HG03108 (cell line): ENCODE measurements around the gene B3GAT3.
"Not testable (repeated sequence)": the region's sequence is repeated elsewhere in the genome, so short reads cannot be mapped to it uniquely, and the experiment has no call there.

Source experiments
- ATAC-seq: cut with Tn5 transposase; IDR thresholded peaks from one replicate; pipeline ENCODE4 v1.9.1; 2021; ENCODE audit warnings: moderate library complexity; ENCODE audit not compliant: unreplicated experiment

B3GAT3 gene

DNA sequence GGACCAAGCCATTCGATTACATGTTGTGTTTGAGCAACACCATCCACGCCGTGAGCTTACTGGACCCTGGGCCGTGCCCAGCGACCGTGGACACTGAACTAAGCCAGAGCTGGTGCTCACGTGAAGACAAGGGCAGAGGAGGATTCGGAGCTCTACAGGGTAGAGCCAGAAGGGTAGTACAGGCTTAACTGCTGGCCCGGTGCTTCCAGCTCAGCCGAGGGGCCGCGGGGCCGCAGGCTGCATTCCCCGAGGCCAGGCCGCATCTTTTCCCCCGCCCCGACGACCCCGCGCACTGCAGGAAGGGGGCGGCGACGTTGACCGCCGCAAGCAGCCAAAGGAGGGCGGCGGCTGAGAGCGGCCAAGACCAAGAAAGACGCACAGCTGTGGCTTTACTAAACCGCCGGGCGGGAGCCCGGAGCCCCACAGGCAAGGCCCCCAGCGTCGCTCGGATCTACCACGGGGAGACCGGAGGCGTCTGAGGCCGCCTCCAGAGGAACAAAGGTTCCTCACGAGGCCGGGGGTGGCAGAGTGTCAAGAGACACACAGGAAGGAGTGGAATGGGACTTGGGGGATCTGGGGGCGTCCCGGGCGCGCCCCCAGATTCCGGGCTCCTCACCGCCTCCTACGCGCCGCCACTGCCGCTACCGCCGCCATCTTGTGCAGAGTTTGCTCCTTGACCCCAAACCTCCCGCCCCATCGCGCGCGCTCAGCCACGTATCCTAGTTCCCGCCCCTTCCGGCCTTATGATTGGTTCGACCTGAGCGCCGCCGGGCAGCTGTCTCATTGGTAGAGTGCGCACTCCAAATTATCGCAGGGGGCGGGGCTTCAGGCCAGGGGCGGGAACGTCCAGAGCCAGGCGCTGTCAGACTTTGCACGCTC, 24.4 kb upstream of the B3GAT3 start, which contains the start of gene GANAB:
Gene GANAB, minus strand, starts transcription at position 668 of the 879 bp plus-strand sequence. Its CDS starts 14 bp downstream, at position 654.
- ATAC-seq, result peak; percentile 94

DNA sequence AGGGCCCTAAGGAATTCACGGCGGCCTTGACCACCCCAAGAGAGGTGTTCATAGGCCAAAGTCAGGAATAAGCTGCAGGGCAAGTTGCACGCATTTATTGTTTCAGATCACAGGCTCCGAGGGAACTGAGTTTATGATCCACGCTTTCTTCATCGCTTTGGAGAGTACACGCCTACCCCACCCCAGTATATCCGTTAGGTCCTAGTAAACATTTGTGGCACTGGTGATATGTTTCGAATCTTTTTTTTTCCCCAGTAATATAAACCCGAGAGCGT, 23.8 kb upstream of the B3GAT3 start:
- no peak for ATAC-seq

DNA sequence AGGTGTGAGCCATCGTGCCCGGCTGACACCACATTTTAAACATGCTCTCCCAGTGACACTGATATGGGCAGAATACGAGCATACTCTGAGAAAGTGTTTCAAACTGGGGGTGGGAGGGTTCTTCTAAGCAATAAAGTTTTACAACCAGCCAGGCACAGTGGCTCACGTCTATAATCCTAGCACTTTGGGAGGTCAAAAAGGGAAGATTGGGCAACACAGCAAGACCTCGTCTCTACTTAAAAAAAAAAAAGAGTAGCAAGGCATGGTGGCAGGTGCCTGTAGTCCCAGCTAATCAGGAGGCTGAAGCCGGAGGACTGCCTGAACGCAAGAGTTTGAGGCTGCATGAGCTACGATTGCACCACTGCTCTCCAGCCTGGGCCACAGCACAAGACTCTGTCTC, 22.4 kb upstream of the B3GAT3 start:
- no peak for ATAC-seq

DNA sequence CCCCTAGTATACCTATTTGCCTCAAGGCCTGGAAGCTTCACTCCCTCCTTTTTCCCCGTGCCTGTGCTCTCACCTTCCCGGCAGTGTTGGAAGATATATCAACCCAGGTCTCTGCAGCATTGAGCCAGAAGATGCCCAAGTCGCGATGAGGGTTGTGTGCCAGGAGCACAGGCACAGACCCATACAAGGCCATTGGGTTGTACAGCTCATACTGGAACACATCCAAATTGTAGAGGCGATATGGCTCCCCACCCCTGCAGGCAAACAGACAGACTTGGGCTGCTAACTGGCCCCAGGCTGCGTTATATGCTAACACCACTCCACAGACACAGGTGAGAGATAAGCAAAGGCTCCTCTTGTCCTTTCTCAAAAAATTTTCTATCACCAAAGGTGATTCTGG, 10.7 kb upstream of the B3GAT3 start:
- ATAC-seq, result no peak

DNA sequence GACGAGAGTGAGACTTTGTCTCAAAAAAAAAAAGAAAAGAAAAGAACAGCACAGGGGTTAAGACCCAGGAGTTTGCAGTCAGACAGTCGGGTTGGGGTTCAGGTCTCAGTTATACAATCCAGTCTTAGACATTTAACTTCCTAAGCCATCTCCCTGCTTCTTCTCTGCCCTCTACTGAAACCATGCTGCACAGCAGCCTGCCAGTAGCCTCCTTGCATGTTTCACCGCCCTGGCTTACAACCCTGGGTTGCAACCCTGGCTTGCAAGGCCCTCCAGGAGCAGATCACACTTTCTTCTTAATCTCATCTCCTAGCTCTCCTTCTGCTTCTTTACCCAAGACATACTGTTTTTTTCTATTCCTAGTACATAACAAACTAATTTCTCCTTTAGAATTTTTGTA, 5.9 kb upstream of the B3GAT3 start:
- no peak for ATAC-seq

DNA sequence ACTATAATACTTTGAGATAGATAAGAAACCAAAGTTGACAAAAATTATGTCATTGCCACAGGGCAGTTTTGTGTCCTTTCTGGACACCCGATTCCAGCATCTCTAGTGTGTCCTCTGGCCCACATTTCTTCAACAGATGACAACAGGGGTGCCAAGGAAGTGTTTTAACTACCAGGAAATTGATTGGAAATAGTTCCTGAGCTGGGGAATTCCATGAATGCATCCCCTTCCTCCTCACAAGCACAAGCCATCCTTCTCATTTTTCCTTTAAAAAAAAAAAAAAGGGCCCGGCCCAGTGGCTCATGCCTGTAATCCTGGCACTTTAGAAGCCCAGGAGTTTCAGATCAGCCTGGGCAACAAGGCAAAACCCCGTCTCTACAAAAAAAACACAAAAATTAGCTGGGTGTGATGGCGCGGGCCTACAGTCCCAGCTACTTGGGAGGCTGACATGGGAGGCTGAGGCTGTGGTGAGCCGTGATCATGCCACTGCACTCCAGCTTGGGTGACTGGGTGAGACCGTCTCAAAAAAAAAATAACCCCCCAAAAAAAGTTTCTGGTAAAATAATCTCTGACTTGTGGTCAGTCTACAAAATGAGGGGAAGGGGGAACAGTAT, 797 bp upstream of the B3GAT3 start:
- ATAC-seq, result no peak

DNA sequence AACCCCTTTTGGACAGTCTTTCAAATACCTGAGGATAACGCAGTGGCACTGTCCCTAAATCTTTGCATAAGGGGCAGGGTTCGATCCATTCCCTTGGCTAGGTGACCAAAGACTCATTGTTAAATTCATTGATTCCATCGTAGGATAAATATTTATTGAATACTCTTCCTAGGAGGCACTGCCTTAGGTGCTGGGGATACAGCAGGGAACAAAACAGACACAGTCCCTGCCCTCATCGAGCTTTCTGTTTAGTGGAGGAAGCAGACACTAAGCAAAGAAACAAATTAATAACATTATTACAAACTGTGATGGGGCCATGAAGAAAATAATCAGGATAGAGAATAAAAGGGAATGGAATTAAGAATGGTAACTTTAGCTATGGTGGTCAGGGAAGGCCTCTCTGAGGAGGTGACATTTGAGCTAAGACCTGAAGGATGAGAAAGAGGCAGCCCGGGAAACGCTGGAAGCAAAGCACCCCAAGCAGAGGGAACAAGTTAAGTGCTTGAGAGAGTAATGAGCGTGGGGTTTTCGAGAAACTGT, 689 bp downstream of the B3GAT3 start:
- no peak for ATAC-seq

DNA sequence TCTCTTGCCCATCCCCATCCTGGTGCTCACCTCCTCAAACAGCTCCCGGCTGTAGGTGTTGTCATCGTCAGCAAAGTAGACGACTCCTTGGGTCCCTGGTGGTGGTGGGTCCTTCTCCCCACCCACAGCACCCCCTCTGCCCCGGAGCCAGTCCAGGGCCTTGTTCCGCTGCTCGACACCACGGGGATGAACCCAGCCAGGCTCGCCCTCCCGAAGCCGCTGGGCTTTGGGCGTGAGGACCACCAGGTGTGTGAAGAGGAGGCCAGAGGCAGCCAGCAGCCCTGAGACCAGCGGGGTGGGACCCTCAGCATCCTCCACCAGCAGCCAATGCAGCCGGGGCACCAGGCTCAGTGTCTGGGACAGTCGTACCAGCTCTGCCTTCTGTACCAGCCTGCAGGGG, 4.8 kb downstream of the B3GAT3 start:
- ATAC-seq, result not testable (repeated sequence)

DNA sequence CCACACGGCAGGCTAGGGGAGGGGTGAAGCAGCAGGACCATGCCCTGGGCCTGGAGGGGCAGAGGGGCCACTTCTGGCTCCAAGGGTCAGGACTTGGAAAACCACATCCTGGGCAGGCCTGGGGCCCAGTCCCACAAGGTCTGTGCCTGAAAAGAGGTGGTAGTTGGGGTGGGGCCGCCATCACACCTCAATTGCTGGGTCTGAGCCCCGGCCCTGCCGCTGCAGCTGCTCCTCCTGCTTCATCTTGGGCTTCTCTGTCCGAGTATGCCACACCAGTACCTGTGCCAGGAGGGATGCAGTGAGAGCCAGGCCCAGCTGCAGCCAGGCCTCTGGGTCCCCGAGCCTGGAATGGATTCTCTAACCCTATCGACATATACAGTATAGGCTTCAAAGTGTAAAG, 6.3 kb downstream of the B3GAT3 start:
- ATAC-seq, result no peak

DNA sequence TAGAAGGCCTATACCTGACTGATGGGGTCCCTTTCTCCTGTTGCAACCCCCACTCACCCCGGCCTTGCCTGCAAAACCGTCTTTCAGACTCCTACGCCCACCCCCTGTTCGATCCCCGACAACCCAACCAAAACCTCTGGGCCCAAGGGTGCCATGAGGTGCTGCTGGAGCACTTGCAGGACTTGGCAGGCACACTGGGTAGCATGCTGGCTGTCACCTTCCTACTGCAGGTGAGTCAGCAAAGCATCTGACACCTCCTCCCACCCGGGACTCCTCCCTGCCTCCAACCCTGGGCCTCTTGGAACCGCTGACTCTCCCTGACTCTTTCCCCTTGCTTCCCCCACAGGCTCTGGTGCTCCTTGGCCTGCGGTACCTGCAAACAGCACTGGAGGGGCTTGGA, 7.5 kb downstream of the B3GAT3 start:
- no peak for ATAC-seq

DNA sequence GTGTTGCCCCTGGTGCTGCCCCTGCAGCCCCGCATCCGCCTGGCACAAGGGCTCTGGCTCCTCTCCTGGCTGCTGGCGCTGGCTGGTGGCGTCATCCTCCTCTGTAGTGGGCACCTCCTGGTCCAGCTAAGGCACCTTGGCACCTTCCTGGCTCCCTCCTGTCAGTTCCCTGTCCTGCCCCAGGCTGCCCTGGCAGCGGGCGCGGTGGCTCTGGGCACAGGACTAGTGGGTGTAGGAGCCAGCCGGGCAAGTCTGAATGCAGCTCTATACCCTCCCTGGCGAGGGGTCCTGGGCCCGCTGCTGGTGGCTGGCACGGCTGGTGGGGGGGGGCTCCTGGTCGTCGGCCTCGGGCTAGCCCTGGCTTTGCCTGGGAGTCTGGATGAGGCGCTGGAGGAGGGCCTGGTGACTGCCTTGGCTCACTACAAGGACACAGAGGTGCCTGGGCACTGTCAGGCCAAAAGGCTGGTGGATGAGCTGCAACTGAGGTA, 8.5 kb downstream of the B3GAT3 start:
- no peak for ATAC-seq

DNA sequence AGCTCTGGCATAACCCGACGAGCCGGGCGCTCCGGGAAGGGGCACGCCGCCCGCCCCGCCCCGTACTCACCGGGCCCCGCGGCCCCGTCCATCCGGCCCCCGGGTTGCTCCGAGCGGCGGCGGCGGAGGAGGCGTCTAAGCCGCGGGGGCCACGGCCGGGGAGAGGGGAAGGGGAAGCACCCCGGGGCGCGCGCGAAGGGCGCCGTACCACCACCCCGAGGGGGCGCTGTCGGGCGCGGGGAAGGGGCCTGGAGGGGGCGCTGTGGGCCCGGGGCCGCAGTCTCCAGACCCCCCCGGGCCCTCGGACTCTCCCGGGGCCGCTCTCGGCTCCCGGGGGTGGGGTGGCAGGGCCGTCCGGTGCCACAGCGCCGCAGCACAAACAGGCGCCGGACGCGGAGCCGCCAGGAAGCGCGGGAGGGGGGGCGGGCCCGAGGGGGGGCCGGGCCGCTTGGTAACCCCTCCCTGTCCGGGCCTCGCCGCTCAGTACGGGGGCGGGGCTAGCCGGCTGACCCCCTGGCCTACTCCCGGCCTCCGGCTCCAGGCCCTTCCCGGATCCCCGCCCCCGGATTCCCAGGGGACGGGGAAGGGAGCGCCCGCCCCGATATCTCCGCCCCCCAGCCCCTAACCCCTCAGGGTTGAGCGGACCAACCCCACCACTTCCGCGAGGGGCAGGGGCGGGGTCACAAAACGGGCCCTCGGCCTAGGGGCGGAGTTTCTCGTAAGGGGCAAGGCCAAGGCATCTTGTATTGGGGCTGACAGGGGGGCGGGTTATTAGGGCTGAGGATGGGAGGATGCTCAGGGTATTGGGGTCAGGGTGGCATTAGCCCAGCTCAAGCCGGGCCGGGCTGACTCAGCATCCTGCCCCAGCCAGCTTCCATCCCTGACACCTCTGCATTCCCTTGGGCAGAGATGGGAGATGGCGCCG, 9.2 kb downstream of the B3GAT3 start, which contains the start of the genes EML3 and ROM1:
Gene EML3, minus strand, starts transcription at position 410 of the 925 bp plus-strand sequence. Its CDS starts 318 bp downstream, at position 92.
Gene ROM1, plus strand, starts transcription at position 892 of the 925 bp plus-strand sequence. Its CDS starts 25 bp downstream, at position 917.
- ATAC-seq, result peak; percentile 66

DNA sequence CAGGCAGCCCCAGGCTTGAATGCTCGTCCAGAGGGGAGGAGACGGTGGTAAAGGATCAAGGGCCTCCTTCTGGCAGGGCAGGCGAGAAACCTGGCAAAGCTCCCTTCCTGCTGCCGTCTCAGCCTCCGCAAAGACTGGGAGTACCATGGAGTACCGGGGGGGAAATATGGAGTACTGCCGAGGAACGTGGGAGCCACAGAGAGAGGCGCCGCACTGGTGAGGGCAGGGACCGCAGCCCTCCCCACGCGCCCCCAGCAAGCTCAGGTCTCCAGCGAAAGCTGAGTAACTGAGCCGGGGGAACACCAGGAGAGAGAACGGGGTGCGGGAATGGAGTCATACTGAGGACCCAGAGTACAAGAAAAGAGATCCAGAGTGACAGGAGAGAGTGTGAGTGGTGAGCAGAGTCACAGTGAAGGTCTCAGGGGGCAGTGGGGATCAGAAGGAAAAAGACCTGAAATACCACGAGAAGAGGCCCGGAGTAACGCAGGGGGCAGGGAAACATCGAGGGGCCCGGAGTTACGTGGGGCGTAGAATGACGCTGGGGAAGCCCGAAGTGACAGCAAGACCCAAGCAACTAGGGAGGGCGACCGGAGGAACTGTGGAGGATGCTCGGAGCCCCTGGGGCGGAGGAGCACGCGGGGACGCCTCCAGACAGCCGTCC, 10.0 kb downstream of the B3GAT3 start:
- peak; percentile 14 for ATAC-seq

DNA sequence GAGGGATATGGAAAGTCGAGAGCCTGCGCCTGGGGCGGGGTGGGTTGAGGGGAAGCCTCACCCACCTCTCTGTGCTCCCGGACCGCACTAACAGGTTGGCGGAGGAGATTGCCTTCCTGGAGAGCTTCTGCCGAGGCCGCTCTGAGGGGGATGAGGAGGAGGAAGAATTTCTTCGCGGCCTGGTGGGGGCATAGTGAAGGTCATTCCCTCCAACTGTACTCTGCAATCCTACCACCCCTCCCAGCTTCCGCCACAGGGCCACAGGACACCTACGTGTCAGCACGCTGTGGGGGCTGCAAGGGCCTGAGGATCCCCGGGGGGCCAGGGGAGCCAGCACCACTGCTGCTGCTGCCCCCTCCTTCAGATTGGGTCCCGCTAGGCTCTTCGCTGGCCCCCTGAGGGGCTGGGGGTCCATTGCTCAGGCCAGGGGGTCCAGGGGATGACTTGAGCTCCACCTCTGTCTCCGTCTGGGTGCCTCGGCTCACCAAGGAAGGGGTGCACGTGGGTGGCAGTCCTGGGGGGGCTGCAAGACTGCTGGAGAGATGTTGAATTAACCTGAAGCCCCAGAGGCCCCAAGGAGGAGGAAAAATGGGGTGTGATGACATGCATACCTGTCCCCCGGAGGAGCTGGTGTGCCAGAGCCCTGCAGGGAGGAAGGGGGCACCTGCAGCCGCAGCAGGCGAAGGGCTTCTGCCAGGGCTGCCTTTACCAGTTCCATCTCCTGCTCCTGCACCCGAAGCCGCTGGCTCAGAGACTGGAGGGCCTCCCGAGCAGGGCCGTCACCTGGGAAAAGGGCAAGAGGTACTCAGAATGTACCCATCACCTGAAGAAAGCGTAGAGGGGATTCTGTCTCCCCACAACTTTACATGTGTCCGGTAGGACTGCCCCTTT, 10.7 kb downstream of the B3GAT3 start:
- ATAC-seq, result no peak

DNA sequence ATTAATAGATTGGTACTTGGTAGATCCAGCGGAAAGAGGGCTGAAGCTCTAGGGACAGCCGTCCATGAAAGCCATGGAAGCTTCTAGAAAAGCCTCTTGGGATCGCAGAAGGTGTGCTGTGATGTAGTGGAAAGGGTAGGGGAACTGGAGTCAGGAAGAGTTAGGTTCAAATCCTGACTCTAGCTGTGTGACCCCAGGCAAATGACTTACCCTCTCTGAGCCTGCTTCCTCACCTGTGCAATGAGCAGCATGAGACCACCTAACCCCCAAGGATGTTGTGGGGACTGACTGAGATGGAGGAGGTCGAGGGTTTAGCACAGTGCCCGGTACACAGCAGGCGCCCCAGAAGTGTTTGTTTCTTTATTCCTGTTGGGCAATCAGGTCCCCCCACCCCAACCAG, 11.4 kb downstream of the B3GAT3 start:
- ATAC-seq, result no peak

DNA sequence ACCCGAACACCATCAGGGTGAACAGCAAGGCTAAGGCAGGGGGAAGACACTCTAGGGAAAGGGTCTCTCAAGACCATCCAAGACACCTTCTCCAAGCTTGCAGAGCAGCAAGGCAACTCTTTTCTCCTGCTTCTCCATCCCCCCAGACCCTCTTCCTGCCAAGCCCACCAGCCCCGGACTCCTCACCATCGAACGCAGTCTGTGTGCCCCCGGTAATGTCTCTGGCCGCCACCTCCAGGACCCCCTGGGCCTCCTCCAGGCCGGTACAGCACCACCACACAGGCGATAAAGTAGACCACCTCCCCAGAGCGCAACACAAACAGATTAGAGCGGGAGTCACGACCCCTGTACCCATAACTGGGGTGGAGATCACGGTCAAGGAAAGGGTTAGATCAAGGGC, 13.0 kb downstream of the B3GAT3 start:
- no peak for ATAC-seq

DNA sequence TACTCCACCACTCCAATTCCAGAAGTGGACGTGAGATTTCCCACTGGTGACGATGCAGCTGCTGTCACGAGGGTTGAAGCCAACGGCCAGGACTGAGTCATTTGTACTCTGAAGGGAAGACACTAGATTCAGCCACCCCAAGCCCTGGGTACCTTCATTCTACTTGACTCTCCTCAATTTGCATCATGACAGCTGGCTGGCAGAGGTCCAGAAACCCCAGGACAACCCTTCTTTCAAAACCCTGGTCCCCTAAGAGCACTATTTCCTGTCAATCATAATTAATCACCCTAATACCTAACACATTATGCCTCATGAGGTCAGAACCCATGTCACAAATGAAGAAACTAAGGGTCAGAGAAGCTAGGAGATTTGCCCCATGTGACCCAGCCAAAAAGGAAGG, 14.1 kb downstream of the B3GAT3 start:
- no peak for ATAC-seq

DNA sequence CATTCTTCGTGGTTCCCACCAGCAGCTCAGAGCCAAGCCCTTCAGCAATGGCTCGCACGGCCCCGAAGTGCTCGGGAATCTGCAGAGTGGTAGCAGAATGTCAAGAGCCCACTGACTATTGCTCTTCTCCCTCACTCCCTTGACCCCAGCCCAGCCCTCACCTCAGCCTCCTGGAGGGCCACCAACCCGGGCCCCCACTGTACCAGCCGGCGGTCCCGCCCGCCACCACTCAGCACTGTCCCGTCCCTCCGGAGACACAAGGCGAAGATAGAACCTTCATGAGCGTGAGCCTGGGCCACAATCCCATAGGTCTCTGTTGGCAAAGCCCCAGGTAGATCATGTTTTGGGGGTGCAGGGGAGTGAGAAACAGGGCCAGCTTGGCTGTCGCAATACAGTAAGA, 15.9 kb downstream of the B3GAT3 start:
- ATAC-seq, result no peak

DNA sequence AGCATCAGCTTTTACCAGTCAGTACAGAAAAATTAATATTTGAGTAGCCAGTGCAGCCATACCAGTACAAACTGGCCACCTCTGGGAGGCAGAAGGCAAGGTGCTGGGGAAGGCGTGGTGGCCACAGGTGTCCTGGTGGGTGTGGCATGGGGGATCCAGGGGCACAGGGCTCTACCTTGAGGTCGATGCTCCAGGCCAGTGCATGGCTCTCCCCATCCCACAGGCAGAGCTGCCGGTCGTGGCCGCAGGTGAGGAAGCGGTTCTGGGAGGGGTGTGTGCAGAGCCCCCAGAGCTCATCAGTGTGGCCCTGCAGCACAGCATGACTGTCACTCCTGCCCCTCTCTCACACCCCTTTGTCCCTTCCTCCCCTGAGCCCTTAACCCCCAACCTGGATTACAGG, 16.3 kb downstream of the B3GAT3 start:
- no peak for ATAC-seq
